Measurements from ENCODE around the gene PLA1A.

Gene PLA1A

GRCh38 chr3:119644481-119644880 lies 46.8 kb downstream of the PLA1A start:
- no peak for TF ChIP-seq CTCF (IDR thresholded peaks at IDR 0.05; ENCODE audit: low read depth, low read length)
- no peak overlapping the region for H3K4me3 ChIP-seq (ENCODE audit: low read depth, low read length)

- no peak for TF ChIP-seq CTCF (IDR thresholded peaks at IDR 0.05; ENCODE audit: low read depth, low read length)
These were observed 48.1 kb downstream of the PLA1A start for GRCh38 chr3:119645813-119646212.

GRCh38 chr3:119647171-119647570 lies 49.5 kb downstream of the PLA1A start:
- no peak for TF ChIP-seq CTCF (IDR thresholded peaks at IDR 0.05; ENCODE audit: low read depth, low read length)
- no peak overlapping the region for H3K4me3 ChIP-seq (ENCODE audit: low read depth, low read length)

More at GRCh38 chr3:119645813-119646212, 48.1 kb downstream of the PLA1A start:
- no peak overlapping the region for H3K4me3 ChIP-seq (ENCODE audit: low read depth, low read length)

- TF ChIP-seq CTCF (IDR thresholded peaks at IDR 0.05; ENCODE audit: low read depth, low read length), result no peak
- no peak overlapping the region for H3K4me3 ChIP-seq (ENCODE audit: low read depth, low read length)
These were observed 50.3 kb downstream of the PLA1A start for GRCh38 chr3:119647843-119648575.

- no peak for TF ChIP-seq CTCF (IDR thresholded peaks at IDR 0.05; ENCODE audit: low read depth, low read length)
These were observed 52.1 kb downstream of the PLA1A start for GRCh38 chr3:119649761-119650160.

GRCh38 chr3:119652306-119653033 lies 54.8 kb downstream of the PLA1A start:
- TF ChIP-seq CTCF (IDR thresholded peaks at IDR 0.05; ENCODE audit: low read depth, low read length), result no peak

More at GRCh38 chr3:119649761-119650160, 52.1 kb downstream of the PLA1A start:
- H3K4me3 ChIP-seq (ENCODE audit: low read depth, low read length), result no peak overlapping the region

GRCh38 chr3:119653876-119654275 lies 56.2 kb downstream of the PLA1A start:
- no peak for TF ChIP-seq CTCF (IDR thresholded peaks at IDR 0.05; ENCODE audit: low read depth, low read length)
- H3K4me3 ChIP-seq (ENCODE audit: low read depth, low read length), result no peak overlapping the region

More at GRCh38 chr3:119652306-119653033, 54.8 kb downstream of the PLA1A start:
- H3K4me3 ChIP-seq (ENCODE audit: low read depth, low read length), result no peak overlapping the region

Data from WI38 (cell line).